HepG2 (cell line): ENCODE measurements around the gene GPR62. TPM values are rescaled to one million over a fixed set of nuclear protein-coding genes. Genes with fewer than 3 reads are reported as not detected.

Experiments used
- ATM ChIP-seq: fragments of 450-650 bp; IDR thresholded peaks from 2 replicates; pipeline ENCODE4 v1.7.1; 2017; ENCODE audit warnings: mild to moderate bottlenecking, borderline replicate concordance
- CCAR2 ChIP-seq: fragments of 200-400 bp; formaldehyde crosslinking; optimal IDR thresholded peaks from 2 replicates; pipeline ENCODE3; 2018; ENCODE audit warnings: low read depth, mild to moderate bottlenecking, low read length, moderate library complexity
- CEBPG ChIP-seq: IDR thresholded peaks from 2 replicates; pipeline ENCODE4 v1.6.1; 2016
- KLF12 ChIP-seq: sonication (generic); formaldehyde crosslinking; IDR thresholded peaks from 2 replicates; pipeline ENCODE4 v1.4.0; 2020; ENCODE audit warnings: missing genetic modification reagents, borderline replicate concordance
- MLLT10 ChIP-seq: sonication (generic); formaldehyde crosslinking; IDR thresholded peaks from 2 replicates; pipeline ENCODE4 v1.4.0; 2020; ENCODE audit warnings: missing genetic modification reagents
- MYC ChIP-seq: sonication (generic); formaldehyde crosslinking; IDR thresholded peaks from 2 replicates; pipeline ENCODE4 v1.9.0; 2021; ENCODE audit warnings: missing genetic modification reagents, borderline replicate concordance
- MZF1 ChIP-seq: sonication (generic); formaldehyde crosslinking; IDR thresholded peaks from 2 replicates; pipeline ENCODE4 v1.8.1; 2023; ENCODE audit warnings: mild to moderate bottlenecking, missing genetic modification reagents, borderline replicate concordance
- NR2C2 ChIP-seq: sonication (generic); formaldehyde crosslinking; IDR thresholded peaks from 2 replicates; pipeline ENCODE4 v1.4.0; 2020; ENCODE audit warnings: missing genetic modification reagents, mild to moderate bottlenecking, moderate library complexity, borderline replicate concordance
- RORA ChIP-seq: sonication (generic); formaldehyde crosslinking; IDR thresholded peaks from 2 replicates; pipeline ENCODE4 v1.5.0; 2020; ENCODE audit warnings: mild to moderate bottlenecking, missing genetic modification reagents, moderate library complexity
- ZNF10 ChIP-seq: sonication (generic); formaldehyde crosslinking; IDR thresholded peaks from 2 replicates; pipeline ENCODE4 v1.4.0; 2020; ENCODE audit warnings: mild to moderate bottlenecking, low read depth, missing genetic modification reagents, borderline replicate concordance
- ZNF326 ChIP-seq: sonication (generic); formaldehyde crosslinking; IDR thresholded peaks from 2 replicates; pipeline ENCODE4 v1.4.0; 2020; ENCODE audit warnings: missing genetic modification reagents, borderline replicate concordance
- polyA plus RNA-seq, 8 experiments: library from polyadenylated mRNA; depleted of rRNA in 3 of 8; stranded (reverse) in 7 of 8; unstranded in 1 of 8; fragments of >200 nt; fragmentation: Illumina TruSeq in 4 of 8; extraction: Trizol in 4 of 8; gene quantifications; 2 replicates each; pipeline versions ENCODE4 v1.2.1 to v1.2.3, GENCODE V29; 2011 to 2016; ENCODE audit warnings: low read depth in 4 of 8, missing spikeins in 1 of 8, mixed read lengths in 1 of 8; ENCODE audit not compliant: insufficient read depth in 1 of 8
- total RNA-seq, 5 experiments: library from RNA; depleted of rRNA; stranded (reverse); fragments of >200 nt; fragmentation: Illumina TruSeq; extraction: Trizol; gene quantifications; 2 replicates each; pipeline ENCODE4 v1.2.3, GENCODE V29; 2016; ENCODE audit warnings: low read depth in 1 of 5
- TF ChIP-seq, protein P1 (sequence below): sonication (generic); formaldehyde crosslinking; IDR thresholded peaks from 2 replicates; pipeline ENCODE4 v1.4.0; 2020; ENCODE audit warnings: missing genetic modification reagents
- TF ChIP-seq, protein P2 (sequence below): sonication (generic); formaldehyde crosslinking; IDR thresholded peaks from 2 replicates; pipeline ENCODE4 v1.5.0; 2020; ENCODE audit warnings: mild to moderate bottlenecking, missing genetic modification reagents, moderate library complexity
- TF ChIP-seq, protein P3 (sequence below): IDR thresholded peaks from 2 replicates; pipeline ENCODE4 v1.6.1; 2016
- TF ChIP-seq, protein P4 (sequence below), 2 experiments: sonication (generic) in 1 of 2; formaldehyde crosslinking in 1 of 2; IDR thresholded peaks; 2 replicates each; pipeline versions ENCODE4 v1.4.0 to v1.6.1; 2016 to 2020; ENCODE audit warnings: borderline replicate concordance in 1 of 2, low read depth in 1 of 2, mild to moderate bottlenecking in 1 of 2, missing genetic modification reagents in 1 of 2
- TF ChIP-seq, protein P5 (sequence below): sonication (generic); formaldehyde crosslinking; IDR thresholded peaks from 2 replicates; pipeline ENCODE4 v1.4.0; 2020; ENCODE audit warnings: mild to moderate bottlenecking, missing genetic modification reagents, borderline replicate concordance

The GPR62 gene
- total and polyA plus RNA-seq, 2 of the 13 experiments (the other 11 are each of a cell fraction or from before 2014, with no cell fraction given), result not detected

DNA sequence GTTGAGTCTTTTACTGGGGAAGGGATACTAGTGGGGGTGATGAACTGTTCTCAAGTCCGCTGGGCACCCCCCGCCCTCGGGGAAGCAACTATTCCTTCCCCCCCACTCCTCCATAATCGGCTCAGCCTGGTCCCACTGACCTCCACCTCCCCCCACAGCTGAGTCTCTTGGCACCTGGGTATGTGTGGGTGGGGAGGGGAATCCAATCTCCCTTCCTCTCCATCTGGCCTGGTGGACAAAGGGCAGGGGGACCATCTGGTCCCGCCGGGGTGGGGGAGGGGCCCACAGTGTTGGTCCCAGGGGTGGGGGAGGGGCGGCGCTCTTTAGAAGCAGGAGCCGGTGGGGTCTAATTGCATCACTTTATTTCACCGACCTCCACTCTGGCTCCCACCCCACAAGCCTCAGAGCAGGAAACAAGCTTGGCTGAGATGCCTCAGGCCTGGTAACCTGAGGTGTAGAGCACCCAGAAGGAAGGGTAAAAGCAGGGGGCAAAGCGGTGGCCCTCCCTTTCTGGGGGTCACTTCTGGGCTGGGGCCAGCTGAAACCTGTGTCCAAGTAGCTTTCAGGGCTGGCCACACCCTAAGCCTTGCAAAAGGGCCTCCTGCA is 13.1 kb downstream of the GPR62 start (continued):
- no peak for TF ChIP-seq ZNF10 (CRISPR knock-in tag)
- TF ChIP-seq MLLT10 (CRISPR knock-in tag), result no peak
- TF ChIP-seq ZNF326 (CRISPR knock-in tag), result no peak
- TF ChIP-seq RORA (CRISPR knock-in tag), result no peak
- peak; percentile 45; the same call in 1 of the 2 replicates for TF ChIP-seq NR2C2
- TF ChIP-seq MZF1, result no peak
- TF ChIP-seq, protein P1, sequence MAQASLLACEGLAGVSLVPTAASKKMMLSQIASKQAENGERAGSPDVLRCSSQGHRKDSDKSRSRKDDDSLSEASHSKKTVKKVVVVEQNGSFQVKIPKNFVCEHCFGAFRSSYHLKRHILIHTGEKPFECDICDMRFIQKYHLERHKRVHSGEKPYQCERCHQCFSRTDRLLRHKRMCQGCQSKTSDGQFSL (CRISPR knock-in tag), result peak; percentile 10
- 0 out of 2 replicates have a peak, but pooled peaks have one; percentile 39 for TF ChIP-seq CEBPG (CRISPR knock-in tag)
- TF ChIP-seq CCAR2, result no peak
- no peak for TF ChIP-seq ATM
- TF ChIP-seq, protein P2, sequence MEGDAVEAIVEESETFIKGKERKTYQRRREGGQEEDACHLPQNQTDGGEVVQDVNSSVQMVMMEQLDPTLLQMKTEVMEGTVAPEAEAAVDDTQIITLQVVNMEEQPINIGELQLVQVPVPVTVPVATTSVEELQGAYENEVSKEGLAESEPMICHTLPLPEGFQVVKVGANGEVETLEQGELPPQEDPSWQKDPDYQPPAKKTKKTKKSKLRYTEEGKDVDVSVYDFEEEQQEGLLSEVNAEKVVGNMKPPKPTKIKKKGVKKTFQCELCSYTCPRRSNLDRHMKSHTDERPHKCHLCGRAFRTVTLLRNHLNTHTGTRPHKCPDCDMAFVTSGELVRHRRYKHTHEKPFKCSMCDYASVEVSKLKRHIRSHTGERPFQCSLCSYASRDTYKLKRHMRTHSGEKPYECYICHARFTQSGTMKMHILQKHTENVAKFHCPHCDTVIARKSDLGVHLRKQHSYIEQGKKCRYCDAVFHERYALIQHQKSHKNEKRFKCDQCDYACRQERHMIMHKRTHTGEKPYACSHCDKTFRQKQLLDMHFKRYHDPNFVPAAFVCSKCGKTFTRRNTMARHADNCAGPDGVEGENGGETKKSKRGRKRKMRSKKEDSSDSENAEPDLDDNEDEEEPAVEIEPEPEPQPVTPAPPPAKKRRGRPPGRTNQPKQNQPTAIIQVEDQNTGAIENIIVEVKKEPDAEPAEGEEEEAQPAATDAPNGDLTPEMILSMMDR, result no peak
- TF ChIP-seq, protein P3, sequence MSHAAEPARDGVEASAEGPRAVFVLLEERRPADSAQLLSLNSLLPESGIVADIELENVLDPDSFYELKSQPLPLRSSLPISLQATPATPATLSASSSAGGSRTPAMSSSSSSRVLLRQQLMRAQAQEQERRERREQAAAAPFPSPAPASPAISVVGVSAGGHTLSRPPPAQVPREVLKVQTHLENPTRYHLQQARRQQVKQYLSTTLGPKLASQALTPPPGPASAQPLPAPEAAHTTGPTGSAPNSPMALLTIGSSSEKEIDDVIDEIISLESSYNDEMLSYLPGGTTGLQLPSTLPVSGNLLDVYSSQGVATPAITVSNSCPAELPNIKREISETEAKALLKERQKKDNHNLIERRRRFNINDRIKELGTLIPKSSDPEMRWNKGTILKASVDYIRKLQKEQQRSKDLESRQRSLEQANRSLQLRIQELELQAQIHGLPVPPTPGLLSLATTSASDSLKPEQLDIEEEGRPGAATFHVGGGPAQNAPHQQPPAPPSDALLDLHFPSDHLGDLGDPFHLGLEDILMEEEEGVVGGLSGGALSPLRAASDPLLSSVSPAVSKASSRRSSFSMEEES (CRISPR knock-in tag), result no peak
- TF ChIP-seq, protein P4, sequence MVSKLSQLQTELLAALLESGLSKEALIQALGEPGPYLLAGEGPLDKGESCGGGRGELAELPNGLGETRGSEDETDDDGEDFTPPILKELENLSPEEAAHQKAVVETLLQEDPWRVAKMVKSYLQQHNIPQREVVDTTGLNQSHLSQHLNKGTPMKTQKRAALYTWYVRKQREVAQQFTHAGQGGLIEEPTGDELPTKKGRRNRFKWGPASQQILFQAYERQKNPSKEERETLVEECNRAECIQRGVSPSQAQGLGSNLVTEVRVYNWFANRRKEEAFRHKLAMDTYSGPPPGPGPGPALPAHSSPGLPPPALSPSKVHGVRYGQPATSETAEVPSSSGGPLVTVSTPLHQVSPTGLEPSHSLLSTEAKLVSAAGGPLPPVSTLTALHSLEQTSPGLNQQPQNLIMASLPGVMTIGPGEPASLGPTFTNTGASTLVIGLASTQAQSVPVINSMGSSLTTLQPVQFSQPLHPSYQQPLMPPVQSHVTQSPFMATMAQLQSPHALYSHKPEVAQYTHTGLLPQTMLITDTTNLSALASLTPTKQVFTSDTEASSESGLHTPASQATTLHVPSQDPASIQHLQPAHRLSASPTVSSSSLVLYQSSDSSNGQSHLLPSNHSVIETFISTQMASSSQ (IDR thresholded peaks at IDR 0.05; ENCODE audit: low read depth), result 0 out of 2 replicates have a peak, but pooled peaks have one; percentile 17
- TF ChIP-seq, protein P4 (CRISPR knock-in tag; IDR thresholded peaks at IDR 0.05; ENCODE audit: borderline replicate concordance), result no peak
- TF ChIP-seq MYC (CRISPR knock-in tag), result peak; percentile 6; the same call in 1 of the 2 replicates
- TF ChIP-seq KLF12, result no peak
- TF ChIP-seq, protein P5, sequence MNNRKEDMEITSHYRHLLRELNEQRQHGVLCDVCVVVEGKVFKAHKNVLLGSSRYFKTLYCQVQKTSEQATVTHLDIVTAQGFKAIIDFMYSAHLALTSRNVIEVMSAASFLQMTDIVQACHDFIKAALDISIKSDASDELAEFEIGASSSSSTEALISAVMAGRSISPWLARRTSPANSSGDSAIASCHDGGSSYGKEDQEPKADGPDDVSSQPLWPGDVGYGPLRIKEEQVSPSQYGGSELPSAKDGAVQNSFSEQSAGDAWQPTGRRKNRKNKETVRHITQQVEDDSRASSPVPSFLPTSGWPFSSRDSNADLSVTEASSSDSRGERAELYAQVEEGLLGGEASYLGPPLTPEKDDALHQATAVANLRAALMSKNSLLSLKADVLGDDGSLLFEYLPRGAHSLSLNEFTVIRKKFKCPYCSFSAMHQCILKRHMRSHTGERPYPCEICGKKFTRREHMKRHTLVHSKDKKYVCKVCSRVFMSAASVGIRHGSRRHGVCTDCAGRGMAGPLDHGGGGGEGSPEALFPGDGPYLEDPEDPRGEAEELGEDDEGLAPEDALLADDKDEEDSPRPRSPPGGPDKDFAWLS, result no peak
